LNCAP (cell line): ENCODE measurements around the gene MAN1C1.

Source experiments
- CTCF ChIP-seq: fragments of 450-650 bp; IDR thresholded peaks from 2 replicates; pipeline ENCODE4 v1.5.1; 2017; ENCODE audit warnings: mild to moderate bottlenecking

Gene MAN1C1

GRCh38 chr1:25769625-25770383 is 153.2 kb downstream of the MAN1C1 start:
- TF ChIP-seq CTCF, result no peak

- no peak for TF ChIP-seq CTCF
Measured at GRCh38 chr1:25770541-25771220, 154.1 kb downstream of the MAN1C1 start.

GRCh38 chr1:25771221-25772114 is 154.9 kb downstream of the MAN1C1 start:
- no peak for TF ChIP-seq CTCF

- no peak for TF ChIP-seq CTCF
Measured at GRCh38 chr1:25772164-25772563, 155.6 kb downstream of the MAN1C1 start.

- no peak for TF ChIP-seq CTCF
Measured at GRCh38 chr1:25772692-25773245, 156.2 kb downstream of the MAN1C1 start.

GRCh38 chr1:25773441-25774125 is 157.0 kb downstream of the MAN1C1 start:
- no peak for TF ChIP-seq CTCF
